ENCODE data around the gene GH1. TPM values are rescaled to one million over a fixed set of nuclear protein-coding genes. Genes with fewer than 3 reads are reported as not detected.

Gene GH1
- total and polyA plus RNA-seq, 9 of the 15 experiments (the other 6 are each of a cell fraction or from before 2014, with no cell fraction given): not detected

GRCh38 chr17:63939401-63939800, 20.8 kb upstream of the GH1 start:
- H4K20me1 ChIP-seq (replicated peaks; ENCODE audit: control insufficient read depth, insufficient read depth, low read length): no peaks in the 10 kb centered on the region; the same call in 1 of the 2 replicates
- H3K9ac ChIP-seq (ENCODE audit: insufficient read depth in 1 of 2, low read depth in 2 of 2, low read length in 2 of 2): peak overlapping the region in 1 of 2 experiments; percentile 41; a peak in 1 of 4 replicates
- H3K9me1 ChIP-seq (ENCODE audit: control insufficient read depth, insufficient read depth, low read length): no peaks in the 10 kb centered on the region
- FAIRE-seq: no peak
- peaks cover 0 to 24% of the 10 kb centered on the region in 2 experiments; a peak in 3 of 5 replicates for H3K4me1 ChIP-seq (replicated peaks in 1 of 2; ENCODE audit: control insufficient read depth in 2 of 2, insufficient read depth in 2 of 2, low read length in 2 of 2)
- CTCF ChIA-PET (ENCODE audit: low intra/inter-chr PET ratio): no interaction called here
- no peak overlapping the region for H3K4me3 ChIP-seq
- H3K36me3 ChIP-seq (ENCODE audit: control insufficient read depth, insufficient read depth, low read length): no peaks in the 10 kb centered on the region
- H2AFZ ChIP-seq (ENCODE audit: low read depth, low read length): no peak overlapping the region
- no peak; the same call in 2 of the 3 replicates for ATAC-seq
- no peaks in the 10 kb centered on the region for H3K79me2 ChIP-seq (ENCODE audit: control insufficient read depth, insufficient read depth, low read length)
- in situ Hi-C loops (cut with MboI) (no loop called here), intact Hi-C loops (cut with micrococcal nuclease) (no loop called here)
- no TSS peak for BruUV-seq (replicated peaks)
- POLR2A ChIA-PET: interaction anchor here (0.9 kb wide), 1 partner anchor 8 kb away, joined by 5 read pairs; the partner anchor contains the start of gene CD79B
- WGBS (ENCODE audit: insufficient coverage, low coverage, missing lambda C conversion rate): 41% methylated on average over 8 of the region's 9 CpGs
- no peak overlapping the region for H3K27ac ChIP-seq (ENCODE audit: extremely low read depth, low read depth, low read length)
- TF ChIP-seq CHD4 (IDR thresholded peaks at IDR 0.05; ENCODE audit: insufficient read depth, insufficient replicate concordance, low read depth, low read length, poor library complexity, severe bottlenecking) (no peak), HDAC1 (IDR thresholded peaks at IDR 0.05) (no peak), RBM39 (optimal IDR thresholded peaks at IDR 0.05; ENCODE audit: low read depth, low read length) (no peak), SFPQ (IDR thresholded peaks at IDR 0.05; ENCODE audit: low read depth, low read length) (no peak), DEAF1 (CRISPR knock-in tag; IDR thresholded peaks at IDR 0.05) (no peak), PHB2 (IDR thresholded peaks at IDR 0.05; ENCODE audit: low read depth) (no peak), MYNN (IDR thresholded peaks at IDR 0.05) (no peak), MYNN (CRISPR knock-in tag; IDR thresholded peaks at IDR 0.05) (no peak), CHD2 (IDR thresholded peaks at IDR 0.05; ENCODE audit: low read depth, low read length) (no peak), USF1 (CRISPR knock-in tag; IDR thresholded peaks at IDR 0.05) (no peak), PPARD (CRISPR knock-in tag; IDR thresholded peaks at IDR 0.05) (no peak), PTTG1 (tag; IDR thresholded peaks at IDR 0.05; ENCODE audit: low read depth) (no peak), IRF2 (CRISPR knock-in tag; IDR thresholded peaks at IDR 0.05) (no peak), HNRNPUL1 (IDR thresholded peaks at IDR 0.05; ENCODE audit: low read length) (no peak), ATF4 (CRISPR knock-in tag; IDR thresholded peaks at IDR 0.05) (no peak), TGIF2 (CRISPR knock-in tag; IDR thresholded peaks at IDR 0.05) (no peak), ARID1B (IDR thresholded peaks at IDR 0.05) (no peak), ZNF57 (CRISPR knock-in tag; IDR thresholded peaks at IDR 0.05) (no peak)
- no peak for DNase-seq (ENCODE audit: extremely low read depth in 1 of 4, low spot score in 3 of 4)
- H3K4me2 ChIP-seq (ENCODE audit: insufficient read depth, low read length): no peak overlapping the region
- peaks cover 24 to 56% of the 10 kb centered on the region in 2 experiments for H3K27me3 ChIP-seq (ENCODE audit: control insufficient read depth in 2 of 2, insufficient read depth in 2 of 2, low read length in 2 of 2)
- no peaks in the 10 kb centered on the region; the same call in 1 of the 2 replicates for H3K9me3 ChIP-seq (replicated peaks; ENCODE audit: control insufficient read depth, insufficient read depth, low read depth, low read length)

Data from K562 (cell line).